Loucy (cell line): ENCODE data around the gene ZNF521.

ENCODE experiments used
- H2AFZ ChIP-seq: fragments of 200-600 bp; sonication (generic); 2 replicates; pipeline ENCODE4 v1.6.0; 2016; ENCODE audit warnings: antibody characterized with exemption, mild to moderate bottlenecking, low read length, moderate library complexity
- H3F3A ChIP-seq: fragments of 200-600 bp; 2 replicates; pipeline ENCODE4 v1.6.0; 2016; ENCODE audit warnings: antibody characterized with exemption, low read depth, mild to moderate bottlenecking
- H3K27me3 ChIP-seq: fragments of 200-600 bp; sonication (generic); 2 replicates; pipeline ENCODE4 v1.6.1; 2014; ENCODE audit warnings: low read length, mild to moderate bottlenecking; ENCODE audit not compliant: insufficient read depth, poor library complexity, severe bottlenecking
- H3K36me3 ChIP-seq: fragments of 200-600 bp; sonication (generic); 2 replicates; pipeline ENCODE4 v1.6.1; 2016; ENCODE audit warnings: low read length; ENCODE audit not compliant: insufficient read depth
- H3K4me1 ChIP-seq: fragments of 200-600 bp; sonication (generic); 2 replicates; pipeline ENCODE4 v1.5.1; 2014; ENCODE audit warnings: low read length, mild to moderate bottlenecking; ENCODE audit not compliant: insufficient read depth, poor library complexity, severe bottlenecking
- H3K4me2 ChIP-seq: fragments of 200-600 bp; sonication (generic); 2 replicates; pipeline ENCODE4 v1.6.0; 2014; ENCODE audit warnings: antibody characterized with exemption, low read length, low read depth, mild to moderate bottlenecking; ENCODE audit not compliant: poor library complexity, severe bottlenecking
- H3K4me3 ChIP-seq: fragments of 200-600 bp; sonication (generic); 2 replicates; pipeline ENCODE4 v1.5.1; 2014; ENCODE audit warnings: low read length, mild to moderate bottlenecking, mixed read lengths; ENCODE audit not compliant: poor library complexity, severe bottlenecking
- H3K79me2 ChIP-seq: fragments of 200-600 bp; sonication (generic); 2 replicates; pipeline ENCODE4 v1.6.1; 2014; ENCODE audit warnings: low read length; ENCODE audit not compliant: insufficient read depth
- H3K9ac ChIP-seq: fragments of 200-600 bp; sonication (generic); 2 replicates; pipeline ENCODE4 v1.6.0; 2014; ENCODE audit warnings: mild to moderate bottlenecking, low read depth, low read length, moderate library complexity; ENCODE audit not compliant: poor library complexity, severe bottlenecking
- H3K9me2 ChIP-seq: fragments of 200-600 bp; sonication (generic); replicated peaks from 2 replicates; pipeline ENCODE4 v1.6.1; 2016; ENCODE audit warnings: low read depth, low read length, mixed read lengths
- H3K9me3 ChIP-seq: fragments of 200-600 bp; sonication (generic); 2 replicates; pipeline ENCODE4 v1.6.1; 2014; ENCODE audit warnings: mild to moderate bottlenecking, antibody characterized with exemption, low read length, low read depth; ENCODE audit not compliant: insufficient read depth
- H4K20me1 ChIP-seq: fragments of 200-600 bp; sonication (generic); 2 replicates; pipeline ENCODE4 v1.6.0; 2014; ENCODE audit warnings: antibody characterized with exemption, low read length, mild to moderate bottlenecking; ENCODE audit not compliant: insufficient read depth, poor library complexity, severe bottlenecking
- CTCF ChIP-seq: fragments of 200-600 bp; sonication (generic); conservative IDR thresholded peaks from 2 replicates; pipeline ENCODE4 v1.5.1; 2014; ENCODE audit warnings: mild to moderate bottlenecking, antibody characterized with exemption, low read length
- EZH2phosphoT487 ChIP-seq: fragments of 200-600 bp; IDR thresholded peaks from 2 replicates; pipeline ENCODE4 v1.6.1; 2018; ENCODE audit warnings: antibody characterized with exemption, mild to moderate bottlenecking, moderate library complexity, borderline replicate concordance

The ZNF521 gene

GRCh38 chr18:25244924-25245698 is 106.9 kb downstream of the ZNF521 start:
- peak overlapping the region; percentile 80 for H3K4me2 ChIP-seq
- H3F3A ChIP-seq, result peaks cover 9% of the 10 kb centered on the region
- peak overlapping the region; percentile 73 for H3K9ac ChIP-seq
- peaks cover 66% of the 10 kb centered on the region for H3K4me1 ChIP-seq
- H3K79me2 ChIP-seq, result peaks cover 49% of the 10 kb centered on the region
- H4K20me1 ChIP-seq, result no peaks in the 10 kb centered on the region
- TF ChIP-seq CTCF (no peak), EZH2phosphoT487 (no peak)
- no peak overlapping the region for H2AFZ ChIP-seq
- no peaks in the 10 kb centered on the region for H3K9me3 ChIP-seq
- peak overlapping the region; percentile 65 for H3K4me3 ChIP-seq
- no peaks in the 10 kb centered on the region for H3K36me3 ChIP-seq
- no peaks in the 10 kb centered on the region for H3K27me3 ChIP-seq
- no peaks in the 10 kb centered on the region for H3K9me2 ChIP-seq

- H3K4me3 ChIP-seq, result peak overlapping the region; percentile 65
- H3F3A ChIP-seq, result peaks cover 14% of the 10 kb centered on the region
- H3K9ac ChIP-seq, result peak overlapping the region; percentile 73
- peaks cover 49% of the 10 kb centered on the region for H3K79me2 ChIP-seq
- H3K27me3 ChIP-seq, result no peaks in the 10 kb centered on the region
- peak overlapping the region; percentile 80 for H3K4me2 ChIP-seq
- H2AFZ ChIP-seq, result no peak overlapping the region
- H3K36me3 ChIP-seq, result no peaks in the 10 kb centered on the region
- no peaks in the 10 kb centered on the region for H3K9me2 ChIP-seq
- H4K20me1 ChIP-seq, result no peaks in the 10 kb centered on the region
- no peaks in the 10 kb centered on the region for H3K9me3 ChIP-seq
- peaks cover 72% of the 10 kb centered on the region for H3K4me1 ChIP-seq
- TF ChIP-seq EZH2phosphoT487 (no peak), CTCF (no peak)
Observed at GRCh38 chr18:25244170-25244569, 107.8 kb downstream of the ZNF521 start.

- Histone ChIP-seq H3K9ac (peak overlapping the region; percentile 73), H3K27me3 (no peaks in the 10 kb centered on the region), H3K36me3 (no peaks in the 10 kb centered on the region), H3K4me3 (peak overlapping the region; percentile 65), H3K9me3 (no peaks in the 10 kb centered on the region), H3K79me2 (peaks cover 49% of the 10 kb centered on the region), H4K20me1 (no peaks in the 10 kb centered on the region), H3F3A (peaks cover 18% of the 10 kb centered on the region), H3K4me1 (peaks cover 76% of the 10 kb centered on the region), H3K9me2 (no peaks in the 10 kb centered on the region), H3K4me2 (peak overlapping the region; percentile 80), H2AFZ (no peak overlapping the region)
- TF ChIP-seq CTCF, result no peak
- no peak for TF ChIP-seq EZH2phosphoT487
Observed at GRCh38 chr18:25243754-25244153, 108.2 kb downstream of the ZNF521 start.
